NCI-H1105 treated with DMSO at 0.1 percent for 48 hours (cell line): ENCODE measurements around the gene DGKH.
"Not testable (repeated sequence)": the region's sequence is repeated elsewhere in the genome, so short reads cannot be mapped to it uniquely, and the experiment has no call there.

ENCODE experiments used
- DNase-seq: peaks from one replicate; lab custom pipeline; 2025; lab: John Stamatoyannopoulos, UW

The DGKH gene

GRCh38 chr13:42075517-42075916 lies 27.1 kb downstream of the DGKH start:
- no peak for DNase-seq

GRCh38 chr13:42076309-42076713 lies 27.9 kb downstream of the DGKH start:
- no peak for DNase-seq

- no peak for DNase-seq
These were observed 29.8 kb downstream of the DGKH start for GRCh38 chr13:42078128-42078808.

GRCh38 chr13:42083138-42083770 lies 34.8 kb downstream of the DGKH start:
- DNase-seq = no peak

GRCh38 chr13:42084722-42085121 lies 36.3 kb downstream of the DGKH start:
- no peak for DNase-seq

- DNase-seq = no peak
These were observed 38.1 kb downstream of the DGKH start for GRCh38 chr13:42086582-42086981.

- DNase-seq = no peak
These were observed 46.1 kb downstream of the DGKH start for GRCh38 chr13:42094516-42095040.

GRCh38 chr13:42096222-42096621 lies 47.8 kb downstream of the DGKH start:
- not testable (repeated sequence) for DNase-seq

GRCh38 chr13:42099962-42100675 lies 51.7 kb downstream of the DGKH start:
- no peak for DNase-seq

GRCh38 chr13:42100960-42101359 lies 52.5 kb downstream of the DGKH start:
- no peak for DNase-seq

- DNase-seq = no peak
These were observed 53.6 kb downstream of the DGKH start for GRCh38 chr13:42101821-42102585.

GRCh38 chr13:42102961-42103865 lies 54.8 kb downstream of the DGKH start:
- DNase-seq = no peak

GRCh38 chr13:42106998-42107397 lies 58.5 kb downstream of the DGKH start:
- no peak for DNase-seq

GRCh38 chr13:42107421-42107820 lies 59.0 kb downstream of the DGKH start:
- DNase-seq = no peak

GRCh38 chr13:42108217-42108616 lies 59.8 kb downstream of the DGKH start:
- no peak for DNase-seq

GRCh38 chr13:42109957-42110356 lies 61.5 kb downstream of the DGKH start:
- no peak for DNase-seq

- DNase-seq = peak; percentile 52
These were observed 62.1 kb downstream of the DGKH start for GRCh38 chr13:42110410-42111155.

GRCh38 chr13:42112864-42113263 lies 64.4 kb downstream of the DGKH start:
- DNase-seq = no peak

- no peak for DNase-seq
These were observed 65.0 kb downstream of the DGKH start for GRCh38 chr13:42113478-42113877.

- DNase-seq = no peak
These were observed 65.8 kb downstream of the DGKH start for GRCh38 chr13:42114278-42114677.
